CD4-positive, alpha-beta memory T cell (primary cell): ENCODE data around the gene COMMD6. TPM values are rescaled to one million over a fixed set of nuclear protein-coding genes. Genes with fewer than 3 reads are reported as not detected.

ENCODE experiments used
- CTCF ChIA-PET: fragments of 350-600 bp; sonication (Branson Sonifier 250); formaldehyde crosslinking; loops from one replicate; lab custom pipeline; 2021; ENCODE audit warnings: inconsistent platforms; ENCODE audit not compliant: partially characterized antibody; lab: Charles Lee
- POLR2A ChIA-PET: fragments of 350-600 bp; sonication (Branson Sonifier 250); formaldehyde crosslinking; loops from one replicate; lab custom pipeline; 2021; ENCODE audit not compliant: partially characterized antibody; lab: Charles Lee
- DNase-seq, 5 donors: peaks; one replicate each; pipeline versions ENCODE4 v3.0.0 to v3.0.0-alpha.2; 2020 to 2022; ENCODE audit warnings: mixed read lengths in 1 of 5
- H3K27ac ChIP-seq: one replicate; pipeline ENCODE4 v1.7.0; 2013; ENCODE audit warnings: low read depth, low read length
- H3K27me3 ChIP-seq: 2 replicates; pipeline ENCODE4 v1.7.0; 2013; ENCODE audit warnings: mild to moderate bottlenecking, low read length, moderate library complexity; ENCODE audit not compliant: insufficient read depth
- H3K36me3 ChIP-seq: 2 replicates; pipeline ENCODE4 v1.7.0; 2013; ENCODE audit warnings: mild to moderate bottlenecking, low read length, moderate library complexity; ENCODE audit not compliant: insufficient read depth
- H3K4me1 ChIP-seq: 2 replicates; pipeline ENCODE4 v1.7.0; 2013; ENCODE audit warnings: mild to moderate bottlenecking, low read length, moderate library complexity; ENCODE audit not compliant: insufficient read depth
- H3K4me3 ChIP-seq, 2 donors: one replicate each; pipeline ENCODE4 v1.7.0; 2013; ENCODE audit warnings: low read length in 2 of 2, mild to moderate bottlenecking in 1 of 2
- H3K9me3 ChIP-seq, 2 donors: one replicate each; pipeline ENCODE4 v1.7.0; 2013; ENCODE audit warnings: low read length in 2 of 2, control low read depth in 1 of 2; ENCODE audit not compliant: control insufficient read depth in 1 of 2
- H3K27ac Mint-ChIP-seq, 7 donors: one replicate each; pipeline ENCODE4 v1.8.0; 2020 to 2021; ENCODE audit warnings: mixed read lengths in 7 of 7, mild to moderate bottlenecking in 6 of 7, inconsistent platforms in 3 of 7, moderate library complexity in 3 of 7
- H3K27me3 Mint-ChIP-seq, 2 donors: one replicate each; pipeline ENCODE4 v1.8.0; 2020 to 2021; ENCODE audit warnings: mixed read lengths in 2 of 2
- H3K36me3 Mint-ChIP-seq, 2 donors: one replicate each; pipeline ENCODE4 v1.8.0; 2020 to 2021; ENCODE audit warnings: mixed read lengths in 2 of 2, inconsistent platforms in 1 of 2, mild to moderate bottlenecking in 1 of 2
- H3K4me1 Mint-ChIP-seq, 4 donors: one replicate each; pipeline ENCODE4 v1.8.0; 2020 to 2021; ENCODE audit warnings: mixed read lengths in 4 of 4, mild to moderate bottlenecking in 1 of 4
- H3K4me3 Mint-ChIP-seq, 8 donors: one replicate each; pipeline ENCODE4 v1.8.0; 2020 to 2021; ENCODE audit warnings: mixed read lengths in 8 of 8, mild to moderate bottlenecking in 7 of 8, moderate library complexity in 6 of 8, inconsistent platforms in 3 of 8
- H3K9me3 Mint-ChIP-seq, 8 donors: one replicate each; pipeline ENCODE4 v1.8.0; 2020 to 2021; ENCODE audit warnings: mixed read lengths in 8 of 8, mild to moderate bottlenecking in 5 of 8, inconsistent platforms in 3 of 8, moderate library complexity in 1 of 8
- intact Hi-C: fragments of 100-400 bp; cut with micrococcal nuclease; formaldehyde crosslinking; loops from one replicate; pipeline ENCODE4 v1.15.1; 2023
- polyA plus RNA-seq, 2 donors: library from polyadenylated mRNA; unstranded; fragments of 300-500 nt; fragmentation: Illumina TruSeq; gene quantifications; one replicate each; pipeline ENCODE4 v1.2.3, GENCODE V29; 2021
- total RNA-seq, 2 experiments: library from RNA; stranded (reverse); gene quantifications; one replicate each; pipeline ENCODE4 v1.2.3, GENCODE V29; 2021

The COMMD6 gene
- total and polyA plus RNA-seq, 4 experiments from 2014 or later = 227 to 640 (median 386) TPM

GRCh38 chr13:75541287-75541686, 3.6 kb upstream of the COMMD6 start:
- Histone ChIP-seq H3K4me1 (peaks cover 19% of the 10 kb centered on the region), H3K27ac (no peak overlapping the region), H3K36me3 (no peaks in the 10 kb centered on the region), H3K9me3 (no peaks in the 10 kb centered on the region), H3K4me3 (no peak overlapping the region), H3K27me3 (no peaks in the 10 kb centered on the region)
- Mint-ChIP-seq H3K4me1 (peaks cover 12 to 22% (median 16%) of the 10 kb centered on the region in 4 donors), H3K9me3 (peaks cover 0 to 1% (median 0%) of the 10 kb centered on the region in 8 donors), H3K27me3 (peaks cover 0 to 2% of the 10 kb centered on the region in 2 donors), H3K27ac (no peak overlapping the region), H3K36me3 (peaks cover 0 to 10% of the 10 kb centered on the region in 2 donors), H3K4me3 (no peak overlapping the region)
- no peak for DNase-seq
- POLR2A ChIA-PET = no interaction called here
- intact Hi-C loops = loop anchor here (10.0 kb wide), 1 partner anchor 1784 kb away; the partner anchor contains the start of gene MYCBP2
- CTCF ChIA-PET = interaction anchor here (0.9 kb wide), 1 partner anchor 11 kb away, joined by 4 read pairs; no protein-coding TSS in a partner anchor

DNA sequence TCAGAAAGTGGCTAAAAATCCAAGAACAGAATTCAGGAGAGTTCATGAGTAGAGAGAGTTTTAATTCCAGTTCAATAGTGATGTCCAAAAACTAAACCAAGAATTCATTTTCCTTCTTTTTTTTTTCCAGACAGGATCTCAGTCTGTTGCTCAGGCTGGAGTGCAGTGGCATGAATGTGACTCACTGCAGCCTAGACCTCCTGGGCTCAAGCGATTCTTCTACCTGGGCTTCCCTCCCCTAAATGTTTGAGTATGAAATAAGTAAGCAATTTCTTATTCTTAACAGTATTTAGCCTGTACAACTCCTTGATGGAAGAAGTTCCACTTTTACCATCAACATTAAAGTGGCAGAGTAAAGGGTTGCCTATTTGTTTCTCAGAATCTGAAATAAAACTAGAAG, 3.8 kb downstream of the COMMD6 start:
- H3K4me1 Mint-ChIP-seq = peaks cover 46 to 85% (median 62%) of the 10 kb centered on the region in 4 donors
- Histone ChIP-seq H3K4me3 (no peak overlapping the region), H3K27me3 (no peaks in the 10 kb centered on the region), H3K4me1 (peaks cover 73% of the 10 kb centered on the region), H3K9me3 (no peaks in the 10 kb centered on the region), H3K36me3 (no peaks in the 10 kb centered on the region), H3K27ac (no peak overlapping the region)
- intact Hi-C loops = no loop called here
- H3K4me3 Mint-ChIP-seq = peak overlapping the region in 2 of 8 donors; percentile 15 to 43
- DNase-seq = no peak
- no peak overlapping the region for H3K27ac Mint-ChIP-seq
- POLR2A ChIA-PET = interaction anchor here (0.7 kb wide), 1 partner anchor 94 kb away, joined by 3 read pairs; no protein-coding TSS in a partner anchor
- CTCF ChIA-PET = no interaction called here
- H3K9me3 Mint-ChIP-seq = peaks cover 0 to 2% (median 0%) of the 10 kb centered on the region in 8 donors
- H3K27me3 Mint-ChIP-seq = no peaks in the 10 kb centered on the region
- peaks cover 22 to 42% of the 10 kb centered on the region in 2 donors for H3K36me3 Mint-ChIP-seq

DNA sequence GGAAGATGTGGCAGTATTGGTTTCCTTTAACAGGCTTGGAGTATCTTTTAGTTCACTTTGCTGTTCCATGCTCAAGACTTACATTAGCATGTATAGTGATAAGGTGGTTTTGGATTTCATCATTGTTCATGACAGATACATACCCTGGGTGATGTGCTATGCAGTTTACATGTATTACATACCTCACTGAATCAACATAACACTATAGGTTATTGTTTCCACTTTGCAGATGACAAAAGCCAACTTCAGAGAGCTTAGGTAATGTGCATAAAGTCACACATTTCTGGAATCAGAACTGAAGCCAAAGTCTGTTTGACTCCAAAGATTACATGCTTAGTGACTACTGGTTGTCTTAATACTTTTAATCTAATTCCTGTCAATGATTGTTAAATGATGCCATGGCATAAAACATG, 7.1 kb downstream of the COMMD6 start:
- intact Hi-C loops = no loop called here
- H3K27ac Mint-ChIP-seq = peak overlapping the region in 4 of 7 donors; percentile 48 to 68 (median 62)
- POLR2A ChIA-PET = no interaction called here
- H3K36me3 Mint-ChIP-seq = peaks cover 30 to 49% of the 10 kb centered on the region in 2 donors
- H3K4me3 ChIP-seq = no peak overlapping the region
- no peaks in the 10 kb centered on the region for H3K27me3 Mint-ChIP-seq
- no peaks in the 10 kb centered on the region for H3K27me3 ChIP-seq
- DNase-seq = no peak
- peaks cover 3% of the 10 kb centered on the region for H3K36me3 ChIP-seq
- H3K4me1 Mint-ChIP-seq = peaks cover 36 to 63% (median 44%) of the 10 kb centered on the region in 4 donors
- peaks cover 0 to 3% (median 0%) of the 10 kb centered on the region in 8 donors for H3K9me3 Mint-ChIP-seq
- H3K4me1 ChIP-seq = peaks cover 47% of the 10 kb centered on the region
- H3K27ac ChIP-seq = no peak overlapping the region
- CTCF ChIA-PET = interaction anchor here (1.2 kb wide), 1 partner anchor 11 kb away, joined by 4 read pairs; no protein-coding TSS in a partner anchor
- peak overlapping the region in 1 of 8 donors; percentile 25 for H3K4me3 Mint-ChIP-seq
- H3K9me3 ChIP-seq = no peaks in the 10 kb centered on the region

DNA sequence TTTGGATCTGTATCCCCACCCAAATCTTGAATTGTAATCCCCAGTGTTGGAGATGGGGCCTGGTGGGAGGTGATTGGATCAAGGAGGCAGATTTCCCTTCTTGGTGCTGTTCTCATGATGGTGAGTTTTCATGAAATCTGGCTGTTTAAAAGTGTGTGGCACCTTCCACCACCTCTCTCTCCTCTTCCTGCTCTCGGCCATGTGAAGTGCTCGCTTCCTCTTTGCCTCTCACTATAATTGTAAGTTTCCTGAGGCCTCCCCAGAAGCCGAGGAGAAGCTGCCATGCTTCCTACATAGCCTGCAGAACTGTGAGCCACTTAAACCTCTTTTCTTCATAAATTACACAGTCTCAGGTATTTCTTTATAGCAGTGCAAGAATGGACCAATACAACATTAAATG, 15.7 kb downstream of the COMMD6 start:
- Histone ChIP-seq H3K36me3 (peaks cover 4% of the 10 kb centered on the region), H3K27ac (no peak overlapping the region), H3K9me3 (no peaks in the 10 kb centered on the region), H3K4me1 (no peaks in the 10 kb centered on the region), H3K4me3 (no peak overlapping the region), H3K27me3 (no peaks in the 10 kb centered on the region)
- intact Hi-C loops = no loop called here
- CTCF ChIA-PET = interaction anchor here (1.1 to 1.4 kb wide), 2 partner anchors 12 to 18 kb away, joined by 3 read pairs; no protein-coding TSS in a partner anchor
- H3K4me3 Mint-ChIP-seq = no peak overlapping the region
- POLR2A ChIA-PET = no interaction called here
- peaks cover 0 to 9% (median 5%) of the 10 kb centered on the region in 8 donors for H3K9me3 Mint-ChIP-seq
- H3K27me3 Mint-ChIP-seq = peaks cover 0 to 2% of the 10 kb centered on the region in 2 donors
- no peaks in the 10 kb centered on the region for H3K4me1 Mint-ChIP-seq
- no peak overlapping the region for H3K27ac Mint-ChIP-seq
- H3K36me3 Mint-ChIP-seq = peaks cover 13 to 14% of the 10 kb centered on the region in 2 donors
- DNase-seq = no peak

GRCh38 chr13:75518439-75519088, 19.1 kb downstream of the COMMD6 start:
- H3K4me3 ChIP-seq = no peak overlapping the region
- POLR2A ChIA-PET = no interaction called here
- Mint-ChIP-seq H3K27ac (no peak overlapping the region), H3K36me3 (peaks cover 0 to 9% of the 10 kb centered on the region in 2 donors), H3K4me3 (no peak overlapping the region), H3K4me1 (no peaks in the 10 kb centered on the region), H3K27me3 (peaks cover 1 to 7% of the 10 kb centered on the region in 2 donors), H3K9me3 (peaks cover 0 to 9% (median 6%) of the 10 kb centered on the region in 8 donors)
- H3K4me1 ChIP-seq = no peaks in the 10 kb centered on the region
- H3K27me3 ChIP-seq = no peaks in the 10 kb centered on the region
- no peak overlapping the region for H3K27ac ChIP-seq
- DNase-seq = no peak
- CTCF ChIA-PET = interaction anchor here (1.6 kb wide), 1 partner anchor 13 kb away, joined by 4 read pairs; no protein-coding TSS in a partner anchor
- H3K36me3 ChIP-seq = no peaks in the 10 kb centered on the region
- no peaks in the 10 kb centered on the region for H3K9me3 ChIP-seq
- intact Hi-C loops = no loop called here

DNA sequence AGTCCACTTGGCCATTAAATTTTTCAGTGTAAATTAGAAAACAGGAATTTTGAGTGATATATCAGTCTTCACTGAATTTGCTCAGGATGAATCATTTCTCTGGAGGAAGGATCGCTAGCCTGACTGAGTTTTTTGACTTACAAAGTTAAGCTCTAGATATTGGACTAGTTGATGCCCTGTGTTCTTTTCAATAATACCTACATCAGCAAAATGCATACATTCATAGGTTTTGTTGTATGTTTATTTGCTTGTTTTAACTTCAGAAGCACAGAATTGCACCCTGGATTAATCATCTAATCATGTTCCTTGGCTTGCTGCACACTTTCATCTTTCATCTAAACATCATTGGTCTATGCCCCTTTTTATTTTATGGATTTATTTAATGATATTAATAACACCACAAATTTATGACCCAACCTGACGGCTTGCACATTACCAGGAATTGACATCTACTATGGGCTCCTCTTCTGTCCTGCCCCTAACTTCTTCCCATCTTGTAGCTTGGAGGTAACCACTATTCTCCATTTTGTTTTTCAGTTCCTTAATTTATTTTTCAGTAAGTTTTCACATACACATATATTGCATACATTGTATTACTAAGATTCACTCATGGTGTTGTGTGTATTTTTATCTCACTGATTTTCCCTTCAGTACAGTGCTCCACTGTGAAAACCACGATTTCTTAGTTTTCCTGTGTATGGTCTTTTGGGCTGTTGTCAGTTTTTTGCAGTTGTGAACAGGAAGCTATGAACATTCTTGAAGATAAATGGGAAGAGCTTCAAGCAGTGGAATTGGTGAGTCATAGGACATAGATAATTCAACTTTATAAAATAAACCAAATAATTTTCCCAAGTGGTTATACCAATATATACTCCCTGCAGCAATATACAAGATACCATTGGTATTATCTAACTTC, 23.3 kb downstream of the COMMD6 start:
- Histone ChIP-seq H3K36me3 (no peaks in the 10 kb centered on the region), H3K9me3 (no peaks in the 10 kb centered on the region), H3K27ac (no peak overlapping the region), H3K4me1 (no peaks in the 10 kb centered on the region), H3K4me3 (no peak overlapping the region), H3K27me3 (no peaks in the 10 kb centered on the region)
- Mint-ChIP-seq H3K27ac (no peak overlapping the region), H3K4me3 (no peak overlapping the region), H3K9me3 (peaks cover 0 to 4% (median 0%) of the 10 kb centered on the region in 8 donors), H3K4me1 (no peaks in the 10 kb centered on the region), H3K27me3 (peaks cover 5 to 15% of the 10 kb centered on the region in 2 donors), H3K36me3 (no peaks in the 10 kb centered on the region)
- DNase-seq = no peak
- ChIA-PET POLR2A (no interaction called here), CTCF (interaction anchor here (1.0 kb wide), 1 partner anchor 181 kb away, joined by 4 read pairs; no protein-coding TSS in a partner anchor)
- intact Hi-C loops = no loop called here

DNA sequence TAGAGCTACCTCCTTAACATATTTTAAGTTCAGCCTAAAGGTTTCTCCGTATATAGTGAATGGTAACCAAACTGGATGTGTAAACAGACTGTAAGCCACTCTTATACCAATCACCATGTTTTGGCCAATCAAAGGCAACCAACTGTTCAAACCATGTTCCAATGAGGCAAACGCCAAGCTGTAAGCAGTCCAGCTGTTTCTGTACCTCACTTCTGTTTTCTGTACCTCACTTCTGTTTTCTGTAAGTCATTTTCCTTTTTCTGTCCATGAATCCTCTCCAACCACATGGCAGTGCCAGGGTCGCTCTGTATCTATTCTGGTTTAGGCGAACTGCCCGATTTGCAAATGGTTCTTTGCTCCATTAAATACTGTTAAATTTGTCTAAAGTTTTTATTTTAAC, 24.4 kb downstream of the COMMD6 start:
- no peaks in the 10 kb centered on the region for H3K27me3 ChIP-seq
- no peak overlapping the region for H3K27ac ChIP-seq
- ChIA-PET POLR2A (no interaction called here), CTCF (no interaction called here)
- H3K36me3 Mint-ChIP-seq = no peaks in the 10 kb centered on the region
- intact Hi-C loops = no loop called here
- peaks cover 0 to 4% (median 0%) of the 10 kb centered on the region in 8 donors for H3K9me3 Mint-ChIP-seq
- DNase-seq = no peak
- no peak overlapping the region for H3K4me3 Mint-ChIP-seq
- no peaks in the 10 kb centered on the region for H3K4me1 ChIP-seq
- H3K27ac Mint-ChIP-seq = no peak overlapping the region
- no peak overlapping the region for H3K4me3 ChIP-seq
- no peaks in the 10 kb centered on the region for H3K36me3 ChIP-seq
- H3K9me3 ChIP-seq = no peaks in the 10 kb centered on the region
- H3K27me3 Mint-ChIP-seq = peaks cover 5 to 15% of the 10 kb centered on the region in 2 donors
- no peaks in the 10 kb centered on the region for H3K4me1 Mint-ChIP-seq
